Central memory CD8-positive, alpha-beta T cell (primary cell): ENCODE data around the gene HPS5.

Experiments used
- ATAC-seq: fragments of 150-1000 bp; cut with Tn5 transposase; replicated peaks from 2 replicates; pipeline ENCODE4 v1.10.0; 2022; ENCODE audit warnings: mild to moderate bottlenecking, moderate FRiP score, moderate number of reproducible peaks; ENCODE audit not compliant: poor library complexity, severe bottlenecking; ENCODE audit errors: extremely low read depth
- DNase-seq, 2 donors: peaks; one replicate each; pipeline ENCODE4 v3.0.0; 2021; ENCODE audit warnings: low spot score in 2 of 2
- H3K27ac Mint-ChIP-seq: one replicate; pipeline ENCODE4 v1.8.0; 2022; ENCODE audit warnings: low read depth, mild to moderate bottlenecking, moderate library complexity, mixed read lengths
- H3K27me3 Mint-ChIP-seq: one replicate; pipeline ENCODE4 v1.8.0; 2022; ENCODE audit warnings: mixed read lengths
- H3K36me3 Mint-ChIP-seq: one replicate; pipeline ENCODE4 v1.8.0; 2022; ENCODE audit warnings: mild to moderate bottlenecking, moderate library complexity, mixed read lengths; ENCODE audit not compliant: insufficient read depth
- H3K4me1 Mint-ChIP-seq: one replicate; pipeline ENCODE4 v1.8.0; 2022; ENCODE audit warnings: mixed read lengths
- H3K4me3 Mint-ChIP-seq: one replicate; pipeline ENCODE4 v1.8.0; 2022; ENCODE audit warnings: mild to moderate bottlenecking, moderate library complexity, mixed read lengths
- H3K9me3 Mint-ChIP-seq: one replicate; pipeline ENCODE4 v1.8.0; 2022; ENCODE audit warnings: mixed read lengths

Gene HPS5, protein sequence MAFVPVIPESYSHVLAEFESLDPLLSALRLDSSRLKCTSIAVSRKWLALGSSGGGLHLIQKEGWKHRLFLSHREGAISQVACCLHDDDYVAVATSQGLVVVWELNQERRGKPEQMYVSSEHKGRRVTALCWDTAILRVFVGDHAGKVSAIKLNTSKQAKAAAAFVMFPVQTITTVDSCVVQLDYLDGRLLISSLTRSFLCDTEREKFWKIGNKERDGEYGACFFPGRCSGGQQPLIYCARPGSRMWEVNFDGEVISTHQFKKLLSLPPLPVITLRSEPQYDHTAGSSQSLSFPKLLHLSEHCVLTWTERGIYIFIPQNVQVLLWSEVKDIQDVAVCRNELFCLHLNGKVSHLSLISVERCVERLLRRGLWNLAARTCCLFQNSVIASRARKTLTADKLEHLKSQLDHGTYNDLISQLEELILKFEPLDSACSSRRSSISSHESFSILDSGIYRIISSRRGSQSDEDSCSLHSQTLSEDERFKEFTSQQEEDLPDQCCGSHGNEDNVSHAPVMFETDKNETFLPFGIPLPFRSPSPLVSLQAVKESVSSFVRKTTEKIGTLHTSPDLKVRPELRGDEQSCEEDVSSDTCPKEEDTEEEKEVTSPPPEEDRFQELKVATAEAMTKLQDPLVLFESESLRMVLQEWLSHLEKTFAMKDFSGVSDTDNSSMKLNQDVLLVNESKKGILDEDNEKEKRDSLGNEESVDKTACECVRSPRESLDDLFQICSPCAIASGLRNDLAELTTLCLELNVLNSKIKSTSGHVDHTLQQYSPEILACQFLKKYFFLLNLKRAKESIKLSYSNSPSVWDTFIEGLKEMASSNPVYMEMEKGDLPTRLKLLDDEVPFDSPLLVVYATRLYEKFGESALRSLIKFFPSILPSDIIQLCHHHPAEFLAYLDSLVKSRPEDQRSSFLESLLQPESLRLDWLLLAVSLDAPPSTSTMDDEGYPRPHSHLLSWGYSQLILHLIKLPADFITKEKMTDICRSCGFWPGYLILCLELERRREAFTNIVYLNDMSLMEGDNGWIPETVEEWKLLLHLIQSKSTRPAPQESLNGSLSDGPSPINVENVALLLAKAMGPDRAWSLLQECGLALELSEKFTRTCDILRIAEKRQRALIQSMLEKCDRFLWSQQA

DNA sequence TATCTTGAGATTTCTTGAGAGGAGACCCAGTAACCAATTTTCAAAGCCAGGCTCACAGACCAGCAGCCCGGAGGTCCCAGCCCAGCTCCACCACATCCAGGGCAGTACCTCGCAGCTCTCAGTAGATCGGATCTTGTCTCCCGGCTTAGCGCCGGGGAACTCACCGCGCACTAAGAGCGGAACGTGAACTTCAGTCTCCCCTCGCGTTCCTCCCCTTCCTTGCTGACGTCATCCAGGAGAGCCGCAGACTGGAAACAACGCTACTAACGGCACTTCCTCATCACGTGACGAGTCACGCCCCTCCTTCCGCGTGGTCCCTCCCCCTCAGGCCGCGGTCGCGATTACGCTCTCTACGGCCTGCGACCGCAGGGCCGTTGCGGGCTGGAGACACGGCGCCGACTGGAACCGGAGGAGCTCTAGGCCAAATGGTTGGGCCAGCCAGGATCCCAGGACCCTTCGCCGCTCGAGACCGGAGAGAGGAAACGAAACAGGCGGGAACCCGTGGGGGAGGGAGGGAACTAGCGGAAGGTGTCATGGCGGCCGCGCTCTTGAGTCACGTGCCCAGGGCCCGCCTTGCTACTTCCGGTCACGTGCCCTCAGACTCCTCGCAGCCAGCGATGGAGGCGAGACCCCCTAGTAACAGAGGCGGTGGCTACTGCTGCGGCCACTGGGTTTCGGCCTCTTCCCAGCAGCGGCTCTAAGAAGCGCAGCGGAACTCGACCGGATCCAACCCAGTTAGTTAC, at the start of gene HPS5, which contains the start of gene GTF2H1:
TSS of gene HPS5 (minus strand) at position 172 of the 743 bp plus-strand sequence. CDS start 4,282 bp downstream, outside the sequence.
TSS of gene GTF2H1 (plus strand) at position 599 of the 743 bp plus-strand sequence. CDS start 10,508 bp downstream, outside the sequence.
- Mint-ChIP-seq H3K9me3 (no peaks in the 10 kb centered on the region), H3K27ac (peak within 1 kb of the TSS; percentile 99), H3K27me3 (no peaks in the 10 kb centered on the region), H3K4me3 (peak within 1 kb of the TSS; percentile 94), H3K36me3 (peaks cover 40% of the 10 kb centered on the region), H3K4me1 (peaks cover 82% of the 10 kb centered on the region)
- DNase-seq (peak; percentile 95 to 96), ATAC-seq (peak; percentile 90)

DNA sequence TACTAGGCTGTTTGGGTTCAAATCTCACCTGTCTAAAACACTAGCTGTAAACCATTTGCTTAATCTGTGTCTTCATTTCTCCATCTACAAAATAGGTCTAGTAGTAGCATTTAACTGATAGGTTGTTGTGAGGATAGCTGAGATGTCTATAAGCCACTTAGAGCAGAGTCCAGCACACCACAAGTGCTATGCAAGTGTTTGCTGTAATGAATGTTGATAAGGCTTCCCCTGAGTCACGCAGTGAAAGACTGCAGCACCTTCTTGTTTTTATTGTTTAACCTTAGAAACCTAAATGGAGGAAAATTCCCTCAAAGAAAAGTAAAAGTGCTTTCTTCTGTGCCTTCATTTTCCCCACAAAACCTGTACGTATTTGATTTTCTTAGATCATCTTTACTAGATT, 49.3 kb upstream of the HPS5 start:
- DNase-seq (no peak), ATAC-seq (no peak)
- no peak overlapping the region for H3K27ac Mint-ChIP-seq

DNA sequence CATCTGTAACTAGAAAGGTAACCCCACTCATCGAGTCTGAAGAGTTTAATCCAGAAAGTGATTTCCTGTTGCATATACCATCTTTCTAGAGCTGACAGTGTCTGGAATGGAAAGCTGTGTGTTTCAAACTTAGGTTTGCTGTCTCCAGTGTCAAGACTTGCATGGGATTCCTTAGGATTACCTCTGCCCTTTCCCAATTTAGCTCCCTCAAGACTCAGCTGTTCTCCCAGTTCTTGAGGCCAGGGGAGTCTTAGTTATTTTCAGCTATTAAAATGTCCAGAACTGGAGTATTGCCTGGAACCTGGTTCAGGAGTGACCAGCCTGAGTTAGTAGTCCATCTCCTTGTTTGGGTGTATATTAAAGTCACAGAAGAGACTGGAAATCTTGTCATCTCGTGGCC, 47.5 kb upstream of the HPS5 start:
- DNase-seq (no peak), ATAC-seq (no peak)
- H3K27me3 Mint-ChIP-seq = no peaks in the 10 kb centered on the region
- peaks cover 5% of the 10 kb centered on the region for H3K4me1 Mint-ChIP-seq
- no peak overlapping the region for H3K4me3 Mint-ChIP-seq
- H3K27ac Mint-ChIP-seq = no peak overlapping the region
- peaks cover 18% of the 10 kb centered on the region for H3K36me3 Mint-ChIP-seq
- H3K9me3 Mint-ChIP-seq = no peaks in the 10 kb centered on the region

More for the DNA sequence above, 49.3 kb upstream of the HPS5 start:
- no peaks in the 10 kb centered on the region for H3K4me1 Mint-ChIP-seq
- no peaks in the 10 kb centered on the region for H3K27me3 Mint-ChIP-seq
- peaks cover 8% of the 10 kb centered on the region for H3K36me3 Mint-ChIP-seq
- H3K9me3 Mint-ChIP-seq = no peaks in the 10 kb centered on the region
- H3K4me3 Mint-ChIP-seq = no peak overlapping the region

DNA sequence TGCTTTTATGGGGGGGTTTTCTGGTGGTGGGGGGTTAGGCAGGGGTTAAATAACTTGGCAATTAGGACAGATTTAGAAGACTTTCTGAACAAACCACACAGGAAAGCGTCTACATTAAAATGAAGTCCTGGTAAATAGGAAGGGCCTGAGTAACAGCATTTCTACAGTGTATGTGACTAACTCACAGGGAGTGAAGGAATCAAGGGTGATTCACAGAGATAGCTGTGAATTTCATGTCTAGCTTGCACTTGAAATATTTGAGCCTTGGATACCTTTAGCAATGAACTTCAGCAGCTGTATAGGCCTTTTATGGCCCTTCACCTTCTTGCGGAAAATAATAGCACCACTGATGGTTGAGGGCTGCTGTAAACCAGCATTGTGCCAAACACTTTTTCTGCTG, 46.3 kb upstream of the HPS5 start:
- no peak for ATAC-seq

DNA sequence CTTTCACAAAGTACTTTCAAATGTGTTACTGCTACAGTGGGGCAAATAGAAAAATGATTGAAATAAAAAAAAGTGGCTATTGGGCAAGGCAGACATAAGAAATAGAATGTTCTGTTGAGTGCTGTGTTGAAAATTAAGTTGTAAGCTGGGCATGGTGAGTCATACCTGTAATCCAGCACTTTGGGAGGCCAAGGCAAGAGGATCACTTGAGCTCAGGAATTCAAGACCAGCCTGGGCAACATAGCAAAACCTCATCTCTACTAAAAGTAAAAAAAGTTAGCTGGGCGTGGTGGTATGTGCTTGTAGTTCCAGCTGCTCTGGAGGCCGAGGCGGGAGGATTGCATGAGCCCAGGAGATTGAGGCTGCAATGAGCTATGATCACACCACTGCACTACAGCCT, 45.5 kb upstream of the HPS5 start:
- Mint-ChIP-seq H3K36me3 (peaks cover 28% of the 10 kb centered on the region), H3K4me1 (peaks cover 5% of the 10 kb centered on the region), H3K27me3 (no peaks in the 10 kb centered on the region), H3K9me3 (no peaks in the 10 kb centered on the region), H3K4me3 (no peak overlapping the region), H3K27ac (peak overlapping the region; percentile 19)
- ATAC-seq = no peak
- DNase-seq = no peak

More for the DNA sequence above, 46.3 kb upstream of the HPS5 start:
- Mint-ChIP-seq H3K4me3 (no peak overlapping the region), H3K36me3 (peaks cover 27% of the 10 kb centered on the region), H3K27ac (peak overlapping the region; percentile 19), H3K9me3 (no peaks in the 10 kb centered on the region), H3K27me3 (no peaks in the 10 kb centered on the region), H3K4me1 (peaks cover 5% of the 10 kb centered on the region)
- DNase-seq = no peak

DNA sequence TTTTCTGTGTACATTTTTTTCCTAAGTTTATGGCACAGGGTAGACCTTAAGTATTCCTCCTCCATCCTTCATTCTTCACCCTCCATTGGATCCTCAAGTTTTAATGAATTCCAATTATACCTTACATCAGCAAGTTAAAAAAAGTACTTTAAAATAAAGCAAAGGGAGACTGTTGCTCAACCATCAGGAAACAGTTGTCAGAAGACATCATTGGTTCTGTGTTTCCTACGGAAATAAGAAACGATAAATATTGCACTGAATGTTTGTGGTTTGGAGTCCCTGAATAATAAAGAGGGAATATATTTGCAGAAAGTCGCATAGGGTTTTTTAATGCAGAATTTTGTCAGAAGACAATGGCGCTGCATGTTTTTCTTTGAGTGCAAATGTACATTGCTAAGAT, 44.3 kb upstream of the HPS5 start:
- H3K9me3 Mint-ChIP-seq = no peaks in the 10 kb centered on the region
- H3K4me3 Mint-ChIP-seq = no peak overlapping the region
- peak overlapping the region; percentile 3 for H3K27ac Mint-ChIP-seq
- no peaks in the 10 kb centered on the region for H3K27me3 Mint-ChIP-seq
- peaks cover 34% of the 10 kb centered on the region for H3K36me3 Mint-ChIP-seq
- ATAC-seq (no peak), DNase-seq (no peak)
- H3K4me1 Mint-ChIP-seq = peaks cover 5% of the 10 kb centered on the region

DNA sequence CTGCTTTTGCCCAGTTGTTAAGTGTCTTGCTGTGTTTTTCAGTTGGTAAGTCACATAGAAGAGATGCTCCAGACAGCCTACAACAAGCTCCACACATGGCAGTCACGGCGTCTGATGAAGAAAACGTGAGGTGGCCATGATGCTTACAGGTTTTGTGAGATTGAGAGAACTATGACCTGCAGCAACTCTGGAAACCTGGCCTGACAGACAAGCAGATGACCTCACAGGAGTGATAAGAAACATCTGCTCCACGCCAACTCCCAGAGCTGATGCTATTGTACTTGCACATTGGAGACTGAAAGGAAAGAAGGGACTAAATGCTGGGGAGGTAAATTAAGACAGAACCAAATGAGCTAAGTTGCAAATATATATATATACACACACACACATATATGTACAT, 43.8 kb upstream of the HPS5 start:
- DNase-seq (no peak), ATAC-seq (no peak)
- Mint-ChIP-seq H3K4me1 (peaks cover 5% of the 10 kb centered on the region), H3K4me3 (no peak overlapping the region), H3K9me3 (no peaks in the 10 kb centered on the region), H3K27ac (no peak overlapping the region), H3K27me3 (no peaks in the 10 kb centered on the region), H3K36me3 (peaks cover 39% of the 10 kb centered on the region)

DNA sequence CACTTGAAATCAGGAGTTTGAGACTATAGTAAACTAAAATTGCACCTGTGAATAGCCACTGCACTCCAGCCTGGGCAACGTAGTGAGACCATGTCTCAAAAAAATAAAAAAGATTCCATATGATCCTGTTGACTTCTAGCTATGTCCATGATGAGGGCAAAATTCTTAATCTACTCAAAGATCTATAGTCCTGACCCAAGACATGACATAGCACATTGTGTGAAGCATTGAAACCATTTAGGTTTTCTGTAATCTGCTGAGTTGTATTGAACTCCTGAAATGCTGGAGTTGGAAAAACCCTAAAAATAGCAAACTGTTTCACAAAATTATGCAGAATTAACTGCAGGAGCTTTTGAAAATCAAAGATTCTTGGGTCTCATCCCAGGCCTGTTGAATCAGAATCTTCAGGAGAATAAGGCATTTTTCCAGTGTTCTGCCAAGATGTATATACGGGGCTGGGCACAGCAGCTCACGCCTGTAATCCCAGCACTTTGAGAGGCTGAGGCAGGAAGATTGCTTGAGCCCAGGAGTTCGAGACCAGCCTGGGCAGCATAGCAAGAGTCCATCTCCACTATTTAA, 42.6 kb upstream of the HPS5 start:
- peaks cover 47% of the 10 kb centered on the region for H3K36me3 Mint-ChIP-seq

DNA sequence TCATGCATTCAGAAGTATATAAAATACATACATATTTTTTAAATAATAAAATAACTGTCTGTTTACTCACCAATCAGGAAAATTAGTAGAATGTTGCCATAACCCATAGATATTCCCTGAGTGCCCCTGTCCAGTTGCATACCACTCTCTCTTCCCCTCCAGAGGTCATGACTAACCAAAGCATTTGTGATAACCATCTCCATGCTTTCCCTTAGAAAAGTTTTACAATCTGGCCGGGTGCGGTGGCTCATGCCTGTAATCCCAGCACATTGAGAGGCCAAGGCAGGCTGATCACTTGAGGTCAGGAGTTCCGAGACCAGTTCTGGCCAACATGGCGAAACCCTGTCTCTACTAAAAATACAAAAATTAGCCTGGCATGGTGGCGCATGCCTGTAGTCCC, 39.2 kb upstream of the HPS5 start:
- ATAC-seq = no peak
- no peaks in the 10 kb centered on the region for H3K27me3 Mint-ChIP-seq
- no peaks in the 10 kb centered on the region for H3K9me3 Mint-ChIP-seq
- peaks cover 66% of the 10 kb centered on the region for H3K36me3 Mint-ChIP-seq
- no peak for DNase-seq
- no peak overlapping the region for H3K27ac Mint-ChIP-seq
- peaks cover 5% of the 10 kb centered on the region for H3K4me1 Mint-ChIP-seq
- H3K4me3 Mint-ChIP-seq = no peak overlapping the region

More for the DNA sequence above, 42.6 kb upstream of the HPS5 start:
- DNase-seq (no peak), ATAC-seq (no peak)
- Mint-ChIP-seq H3K27ac (no peak overlapping the region), H3K4me3 (no peak overlapping the region), H3K4me1 (peaks cover 5% of the 10 kb centered on the region), H3K27me3 (no peaks in the 10 kb centered on the region), H3K9me3 (no peaks in the 10 kb centered on the region)

DNA sequence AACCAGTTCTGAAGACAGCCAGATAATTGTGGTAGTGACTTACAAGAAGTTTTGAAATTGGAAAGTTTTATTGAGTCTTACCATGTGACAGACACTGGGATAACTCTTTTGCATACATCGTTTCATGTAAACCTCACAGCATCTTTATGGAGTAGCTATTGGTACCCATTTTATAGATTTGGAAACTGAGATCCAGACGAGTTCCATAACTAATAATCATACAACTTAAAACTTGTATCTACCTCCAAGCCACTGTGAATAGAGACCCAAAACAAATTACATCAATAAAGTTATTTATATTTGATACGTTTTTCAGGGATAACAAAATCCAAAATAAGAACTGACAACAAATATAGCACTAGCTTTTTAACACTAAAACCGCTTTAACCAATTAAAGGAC, 36.7 kb upstream of the HPS5 start:
- Mint-ChIP-seq H3K36me3 (peaks cover 63% of the 10 kb centered on the region), H3K27ac (no peak overlapping the region), H3K4me3 (no peak overlapping the region), H3K9me3 (no peaks in the 10 kb centered on the region), H3K27me3 (no peaks in the 10 kb centered on the region), H3K4me1 (no peaks in the 10 kb centered on the region)
- ATAC-seq (no peak), DNase-seq (no peak)

DNA sequence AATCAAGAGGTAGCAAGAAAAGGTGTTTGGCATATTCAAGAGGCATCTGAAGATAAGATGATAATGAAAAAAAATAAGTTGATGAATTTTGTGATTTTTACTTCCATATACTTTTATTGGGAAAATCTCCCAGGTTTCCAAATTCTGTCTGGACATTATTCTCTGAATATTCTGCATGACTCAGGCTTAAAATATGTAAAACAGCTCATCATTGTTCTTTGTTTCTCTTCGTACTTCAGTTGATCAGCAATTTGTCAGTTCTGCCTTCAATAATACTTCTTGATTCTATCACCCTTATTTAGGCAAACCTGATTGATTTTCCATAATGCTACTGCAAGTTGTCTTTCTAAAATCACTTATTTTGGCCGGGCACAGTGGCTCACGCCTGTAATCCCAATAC, 30.6 kb upstream of the HPS5 start:
- Mint-ChIP-seq H3K27ac (no peak overlapping the region), H3K9me3 (no peaks in the 10 kb centered on the region), H3K27me3 (no peaks in the 10 kb centered on the region), H3K4me3 (no peak overlapping the region), H3K4me1 (no peaks in the 10 kb centered on the region), H3K36me3 (peaks cover 60% of the 10 kb centered on the region)
- no peak for ATAC-seq
- no peak for DNase-seq
